ENCODE measurements around the gene RMND1. TPM values are rescaled to one million over a fixed set of nuclear protein-coding genes. Genes with fewer than 3 reads are reported as not detected.
A peak's percentile ranks its signal among the peaks of the same experiment; 100 is the strongest.

Gene RMND1
- polyA plus RNA-seq, 2 of the 4 experiments (the other 2 are of a cell fraction) = 11.7 to 13.1 TPM

GRCh38 chr6:151483994-151484393 lies 32.1 kb upstream of the RMND1 start:
- H3K4me1 ChIP-seq = no peaks in the 10 kb centered on the region
- ATAC-seq = no peak
- H3K4me2 ChIP-seq = no peak overlapping the region
- ChIA-PET CTCF (interaction anchor here (1.1 kb wide), 1 partner anchor 9 kb away, joined by 4 read pairs; no protein-coding TSS in a partner anchor), POLR2A (interaction anchor here (0.7 kb wide), 1 partner anchor 33 kb away, joined by 4 read pairs; no protein-coding TSS in a partner anchor)
- H3K9me3 ChIP-seq = no peaks in the 10 kb centered on the region
- H3K27ac ChIP-seq = no peak overlapping the region
- no peak for FAIRE-seq
- H3K4me3 ChIP-seq = no peak overlapping the region
- TF ChIP-seq MAFK (IDR thresholded peaks at IDR 0.05; ENCODE audit: partially characterized antibody) = peak; percentile 70
- TF ChIP-seq RAD21 (conservative IDR thresholded peaks at IDR 0.05 in 1 of 2, IDR thresholded peaks at IDR 0.05 in 1 of 2) = no peak
- no peak for TF ChIP-seq MAX (IDR thresholded peaks at IDR 0.05)
- no peak for DNase-seq (ENCODE audit: low read depth in 1 of 2, low spot score in 1 of 2)

- no peak for ATAC-seq
- CTCF ChIA-PET = interaction anchor here (0.9 kb wide), 1 partner anchor 34 kb away, joined by 3 read pairs; no protein-coding TSS in a partner anchor
- H3K27ac ChIP-seq = no peak overlapping the region
Observed at GRCh38 chr6:151482290-151482689, 30.4 kb upstream of the RMND1 start.

GRCh38 chr6:151481786-151482185 lies 29.9 kb upstream of the RMND1 start:
- no peaks in the 10 kb centered on the region for H3K9me3 ChIP-seq
- H3K4me1 ChIP-seq = no peaks in the 10 kb centered on the region
- no peak for FAIRE-seq
- no peak overlapping the region for H3K4me3 ChIP-seq
- H3K27ac ChIP-seq = no peak overlapping the region
- no peak for DNase-seq (ENCODE audit: low read depth in 1 of 2, low spot score in 1 of 2)
- no peak for TF ChIP-seq TFCP2L1 (CRISPR knock-in tag; IDR thresholded peaks at IDR 0.05)
- no peak for TF ChIP-seq CBX8 (IDR thresholded peaks at IDR 0.05)
- TF ChIP-seq POLR2AphosphoS2 (conservative IDR thresholded peaks at IDR 0.05; ENCODE audit: low read length) = no peak
- TF ChIP-seq TP53 (CRISPR knock-in tag; IDR thresholded peaks at IDR 0.05) = no peak
- TF ChIP-seq CTCF (IDR thresholded peaks at IDR 0.05) = no peak
- TF ChIP-seq RFX5 (IDR thresholded peaks at IDR 0.05) = no peak
- no peak for TF ChIP-seq USF2 (IDR thresholded peaks at IDR 0.05)
- no peak for TF ChIP-seq SREBF2 (IDR thresholded peaks at IDR 0.05)
- no peak for TF ChIP-seq HOXB13 (CRISPR knock-in tag; IDR thresholded peaks at IDR 0.05; ENCODE audit: low read depth)
- TF ChIP-seq HES2 (IDR thresholded peaks at IDR 0.05) = no peak
- TF ChIP-seq ESRRA (IDR thresholded peaks at IDR 0.05; ENCODE audit: borderline replicate concordance, low read length) = no peak
- no peak for TF ChIP-seq NFE2L2 (conservative IDR thresholded peaks at IDR 0.05; ENCODE audit: low read length)
- no peak for TF ChIP-seq MAX (IDR thresholded peaks at IDR 0.05)
- TF ChIP-seq CEBPB (IDR thresholded peaks at IDR 0.05) = no peak
- TF ChIP-seq MAZ (IDR thresholded peaks at IDR 0.05; ENCODE audit: borderline replicate concordance, low read depth, low read length) = no peak
- TF ChIP-seq KDM1A (IDR thresholded peaks at IDR 0.05; ENCODE audit: low read depth) = no peak
- no peak for TF ChIP-seq RARB (CRISPR knock-in tag; IDR thresholded peaks at IDR 0.05)
- no peak for TF ChIP-seq ELK1 (IDR thresholded peaks at IDR 0.05; ENCODE audit: low read depth, low read length)
- TF ChIP-seq PBX3 (IDR thresholded peaks at IDR 0.05) = no peak
- no peak for TF ChIP-seq RAD21 (conservative IDR thresholded peaks at IDR 0.05 in 1 of 2, IDR thresholded peaks at IDR 0.05 in 1 of 2)
- no peak for ATAC-seq
- ChIA-PET POLR2A (no interaction called here), CTCF (interaction anchor here (0.9 kb wide), 1 partner anchor 33 kb away, joined by 3 read pairs; no protein-coding TSS in a partner anchor)
- H3K4me2 ChIP-seq = no peak overlapping the region

More at GRCh38 chr6:151482290-151482689, 30.4 kb upstream of the RMND1 start:
- Histone ChIP-seq H3K4me2 (no peak overlapping the region), H3K4me3 (no peak overlapping the region), H3K4me1 (no peaks in the 10 kb centered on the region), H3K9me3 (no peaks in the 10 kb centered on the region)
- FAIRE-seq (no peak), DNase-seq (ENCODE audit: low read depth in 1 of 2, low spot score in 1 of 2) (no peak)
- TF ChIP-seq MAZ (IDR thresholded peaks at IDR 0.05; ENCODE audit: borderline replicate concordance, low read depth, low read length) (no peak), CEBPB (IDR thresholded peaks at IDR 0.05) (no peak), RARB (CRISPR knock-in tag; IDR thresholded peaks at IDR 0.05) (no peak), FOSB (CRISPR knock-in tag; IDR thresholded peaks at IDR 0.05) (no peak), KDM1A (IDR thresholded peaks at IDR 0.05; ENCODE audit: low read depth) (no peak), ESRRA (IDR thresholded peaks at IDR 0.05; ENCODE audit: borderline replicate concordance, low read length) (no peak), EP300 (IDR thresholded peaks at IDR 0.05) (no peak), HOXB13 (CRISPR knock-in tag; IDR thresholded peaks at IDR 0.05; ENCODE audit: low read depth) (no peak), KDM5A (IDR thresholded peaks at IDR 0.05) (no peak), TFCP2L1 (CRISPR knock-in tag; IDR thresholded peaks at IDR 0.05) (no peak)
- POLR2A ChIA-PET = no interaction called here
- 63% methylated on average over 5 of the region's 5 CpGs for WGBS (ENCODE audit: missing lambda C conversion rate)
